IMR-90 (cell line): ENCODE results near the gene PFN2. TPM values are rescaled to one million over a fixed set of nuclear protein-coding genes. Genes with fewer than 3 reads are reported as not detected.

ENCODE experiments used
- ATAC-seq: fragments of 200-7000 bp; cut with Tn5 transposase; 2 replicates; pipeline ENCODE4 v1.9.1; 2020; ENCODE audit warnings: low read depth, mild to moderate bottlenecking, moderate library complexity
- BruUV-seq: library from RNA; stranded (reverse); fragments of 400-500 nt; replicated peaks from 2 replicates; lab custom pipeline; 2021; lab: Mats Ljungman, UMichigan
- CTCF ChIA-PET: fragments of 300-600 bp; formaldehyde crosslinking; extraction: SDS; loops from one replicate; lab custom pipeline; 2021; ENCODE audit warnings: antibody characterized with exemption; lab: Yijun Ruan, JAX
- POLR2A ChIA-PET: fragments of 300-600 bp; sonication (Branson Sonifier 250); formaldehyde crosslinking; loops from one replicate; lab custom pipeline; 2022; ENCODE audit warnings: antibody characterized with exemption; ENCODE audit not compliant: unreplicated experiment; lab: Charles Lee
- DNase-seq: peaks from one replicate; pipeline ENCODE4 v3.0.0; 2013
- H2AFZ ChIP-seq: replicated peaks from 2 replicates; pipeline ENCODE3; 2013; ENCODE audit warnings: low read length, mild to moderate bottlenecking; ENCODE audit not compliant: poor library complexity
- H2AK5ac ChIP-seq: 2 replicates; pipeline ENCODE4 v1.6.1; 2013; ENCODE audit warnings: low read depth, low read length, inconsistent platforms
- H2AK9ac ChIP-seq: replicated peaks from 2 replicates; pipeline ENCODE3; 2013; ENCODE audit warnings: mild to moderate bottlenecking, low read depth, low read length, moderate library complexity; ENCODE audit not compliant: poor library complexity
- H2BK120ac ChIP-seq: 2 replicates; pipeline ENCODE4 v1.6.1; 2013; ENCODE audit warnings: low read depth, low read length, inconsistent platforms
- H2BK15ac ChIP-seq: 3 replicates; pipeline ENCODE4 v1.6.1; 2013; ENCODE audit warnings: low read depth, low read length, inconsistent platforms
- H2BK20ac ChIP-seq: 2 replicates; pipeline ENCODE4 v1.6.1; 2013; ENCODE audit warnings: low read depth, mild to moderate bottlenecking, inconsistent platforms, low read length, moderate library complexity
- H2BK5ac ChIP-seq: 2 replicates; pipeline ENCODE4 v1.6.1; 2013; ENCODE audit warnings: mild to moderate bottlenecking, low read depth, low read length, inconsistent platforms; ENCODE audit not compliant: poor library complexity, severe bottlenecking
- H3K14ac ChIP-seq: replicated peaks from 2 replicates; pipeline ENCODE4 v1.6.1; 2013; ENCODE audit warnings: low read depth, low read length, inconsistent platforms
- H3K18ac ChIP-seq: 2 replicates; pipeline ENCODE4 v1.6.1; 2013; ENCODE audit warnings: low read depth, low read length, control low read depth
- H3K23ac ChIP-seq: 2 replicates; pipeline ENCODE4 v1.6.1; 2013; ENCODE audit warnings: low read depth, low read length, inconsistent platforms
- H3K27ac ChIP-seq: 2 replicates; pipeline ENCODE4 v1.5.1; 2013; ENCODE audit warnings: mild to moderate bottlenecking, control low read depth, low read length; ENCODE audit not compliant: insufficient read depth
- H3K27me3 ChIP-seq: 2 replicates; pipeline ENCODE4 v1.6.1; 2013; ENCODE audit warnings: low read length; ENCODE audit not compliant: control insufficient read depth, insufficient read depth
- H3K36me3 ChIP-seq: 2 replicates; pipeline ENCODE4 v1.6.1; 2013; ENCODE audit warnings: low read length, mixed read lengths; ENCODE audit not compliant: control insufficient read depth, insufficient read depth
- H3K4ac ChIP-seq: 2 replicates; pipeline ENCODE4 v1.6.1; 2013; ENCODE audit warnings: low read depth, low read length, inconsistent platforms
- H3K4me1 ChIP-seq: 2 replicates; pipeline ENCODE4 v1.6.1; 2013; ENCODE audit warnings: low read length, mixed read lengths; ENCODE audit not compliant: control insufficient read depth, insufficient read depth
- H3K4me2 ChIP-seq: 2 replicates; pipeline ENCODE4 v1.6.1; 2013; ENCODE audit warnings: low read depth, mild to moderate bottlenecking, control low read depth, low read length, moderate library complexity
- H3K4me3 ChIP-seq: 2 replicates; pipeline ENCODE4 v1.5.1; 2013; ENCODE audit warnings: low read depth, mild to moderate bottlenecking, control low read depth, low read length, moderate library complexity; ENCODE audit not compliant: insufficient read depth
- H3K56ac ChIP-seq: 2 replicates; pipeline ENCODE4 v1.6.1; 2013; ENCODE audit warnings: low read length, inconsistent platforms; ENCODE audit not compliant: insufficient read depth; ENCODE audit errors: extremely low read depth
- H3K79me1 ChIP-seq, 2 experiments: 2 replicates each; pipeline ENCODE4 v1.6.1; 2013; ENCODE audit warnings: low read length in 2 of 2, inconsistent platforms in 1 of 2, low read depth in 1 of 2
- H3K9ac ChIP-seq: 2 replicates; pipeline ENCODE4 v1.6.1; 2013; ENCODE audit warnings: low read depth, low read length, control low read depth
- H3K9me1 ChIP-seq: 2 replicates; pipeline ENCODE4 v1.6.1; 2013; ENCODE audit warnings: low read length, inconsistent platforms; ENCODE audit not compliant: insufficient read depth
- H3K9me3 ChIP-seq: 2 replicates; pipeline ENCODE4 v1.6.1; 2013; ENCODE audit warnings: low read length; ENCODE audit not compliant: control insufficient read depth, insufficient read depth
- H4K20me1 ChIP-seq: 2 replicates; pipeline ENCODE4 v1.6.1; 2013; ENCODE audit warnings: low read length, inconsistent platforms; ENCODE audit not compliant: insufficient read depth
- H4K5ac ChIP-seq: 2 replicates; pipeline ENCODE4 v1.6.1; 2013; ENCODE audit warnings: mild to moderate bottlenecking, low read depth, low read length, control low read depth
- H4K8ac ChIP-seq, 2 experiments: 2 replicates each; pipeline ENCODE4 v1.6.1; 2013; ENCODE audit warnings: low read depth in 2 of 2, low read length in 2 of 2, control low read depth in 1 of 2, inconsistent platforms in 1 of 2
- H4K91ac ChIP-seq: 2 replicates; pipeline ENCODE4 v1.6.1; 2013; ENCODE audit warnings: low read depth, low read length, inconsistent platforms; ENCODE audit not compliant: insufficient read depth
- FOS ChIP-seq: fragments of 150-350 bp; IDR thresholded peaks from 2 replicates; pipeline ENCODE4 v1.6.1; 2016; ENCODE audit warnings: low read depth, low read length
- MAFK ChIP-seq: IDR thresholded peaks from 2 replicates; pipeline ENCODE4 v1.6.1; 2012; ENCODE audit warnings: low read depth, low read length, improper control_type of control experiment
- RCOR1 ChIP-seq: IDR thresholded peaks from 2 replicates; pipeline ENCODE4 v1.6.1; 2012; ENCODE audit warnings: mild to moderate bottlenecking, low read length, improper control_type of control experiment; ENCODE audit not compliant: insufficient replicate concordance
- WGBS, 2 experiments: methylation state at CpG; one replicate each; pipeline versions ENCODE4 v1.1.5 to v1.1.7; 2013; ENCODE audit warnings: missing lambda C conversion rate in 2 of 2; ENCODE audit not compliant: insufficient read length in 1 of 2; ENCODE audit errors: extremely low coverage in 2 of 2; 5-methylcytosine and 5-hydroxymethylcytosine counted together
- dilution Hi-C: fragments of 300-500 bp; cut with HindIII; formaldehyde crosslinking; loops from one replicate; pipeline ENCODE4 v1.14.3; 2018; ENCODE audit warnings: low sequenced_read_pairs; ENCODE audit not compliant: unreplicated experiment
- in situ Hi-C: fragments of 300-500 bp; cut with MboI; formaldehyde crosslinking; loops from 3 replicates; pipeline ENCODE4 v1.14.3; 2019; ENCODE audit warnings: low sequenced_read_pairs, inconsistent platforms, mixed read lengths
- intact Hi-C: fragments of 100-400 bp; cut with micrococcal nuclease; formaldehyde crosslinking; loops from 2 replicates; pipeline ENCODE4 v1.10.0; 2022
- polyA plus RNA-seq, 3 experiments: library from polyadenylated mRNA; depleted of rRNA; stranded (reverse); fragments of >200 nt; gene quantifications; 2 replicates each; pipeline ENCODE4 v1.2.3, GENCODE V29; 2012; ENCODE audit warnings: low replicate concordance in 1 of 3
- total RNA-seq: library from RNA; depleted of rRNA; stranded (reverse); fragments of >200 nt; gene quantifications from 2 replicates; pipeline ENCODE4 v1.2.3, GENCODE V29; 2012

Gene PFN2
- total and polyA plus RNA-seq, 2 of the 4 experiments (the other 2 are of a cell fraction) = 256 to 444 TPM

DNA sequence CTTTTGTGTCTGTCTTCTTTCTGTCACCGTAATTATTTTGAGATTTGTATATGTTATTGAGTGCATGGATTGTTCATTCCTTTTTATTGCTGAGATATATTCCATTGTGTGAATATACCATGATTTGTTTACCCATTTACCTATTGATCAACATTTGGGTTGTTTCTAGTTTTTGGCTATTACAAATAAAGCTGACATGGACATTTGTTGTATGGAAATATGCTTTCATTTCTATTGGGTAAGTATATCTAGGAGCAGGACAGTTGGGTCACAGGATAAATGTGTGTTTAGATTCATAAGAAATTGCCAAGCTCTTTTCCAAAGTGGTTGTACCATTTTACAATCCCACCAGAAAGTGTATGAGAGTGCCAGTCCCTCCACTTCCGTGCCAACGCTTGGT lies 51.2 kb downstream of the PFN2 start:
- H2AK9ac ChIP-seq = no peak overlapping the region
- POLR2A ChIA-PET = no interaction called here
- H3K4ac ChIP-seq = no peak overlapping the region
- H3K79me1 ChIP-seq = no peaks in the 10 kb centered on the region
- BruUV-seq = no TSS peak
- no peak for DNase-seq
- H4K5ac ChIP-seq = no peak overlapping the region
- H2BK20ac ChIP-seq = no peak overlapping the region
- H3K4me1 ChIP-seq = no peaks in the 10 kb centered on the region
- ATAC-seq = no peak
- TF ChIP-seq FOS (no peak), RCOR1 (no peak), MAFK (peak; percentile 41)
- H3K4me2 ChIP-seq = no peak overlapping the region
- H4K8ac ChIP-seq = no peak overlapping the region
- H3K9me1 ChIP-seq = no peaks in the 10 kb centered on the region
- no peaks in the 10 kb centered on the region for H4K20me1 ChIP-seq
- no peak overlapping the region for H2AFZ ChIP-seq
- H3K18ac ChIP-seq = no peak overlapping the region
- no peak overlapping the region for H3K14ac ChIP-seq
- no CpG with 5 or more reads among the region's 3 CpGs for WGBS, 2 experiments
- H3K4me3 ChIP-seq = no peak overlapping the region
- H2BK120ac ChIP-seq = no peak overlapping the region
- H2AK5ac ChIP-seq = no peak overlapping the region
- no peaks in the 10 kb centered on the region for H3K36me3 ChIP-seq
- no peak overlapping the region for H3K56ac ChIP-seq
- H3K27me3 ChIP-seq = no peaks in the 10 kb centered on the region
- in situ Hi-C loops (no loop called here), intact Hi-C loops (loop anchor here (2.0 kb wide), 1 partner anchor 13 kb away; no protein-coding TSS in a partner anchor), dilution Hi-C loops (no loop called here)
- H2BK15ac ChIP-seq = no peak overlapping the region
- H4K91ac ChIP-seq = no peak overlapping the region
- H2BK5ac ChIP-seq = no peak overlapping the region
- H3K23ac ChIP-seq = no peak overlapping the region
- H3K9ac ChIP-seq = no peak overlapping the region
- no peaks in the 10 kb centered on the region for H3K9me3 ChIP-seq
- H3K27ac ChIP-seq = no peak overlapping the region
- CTCF ChIA-PET = no interaction called here
